Measurements from ENCODE around the gene PTPRM.

DNA sequence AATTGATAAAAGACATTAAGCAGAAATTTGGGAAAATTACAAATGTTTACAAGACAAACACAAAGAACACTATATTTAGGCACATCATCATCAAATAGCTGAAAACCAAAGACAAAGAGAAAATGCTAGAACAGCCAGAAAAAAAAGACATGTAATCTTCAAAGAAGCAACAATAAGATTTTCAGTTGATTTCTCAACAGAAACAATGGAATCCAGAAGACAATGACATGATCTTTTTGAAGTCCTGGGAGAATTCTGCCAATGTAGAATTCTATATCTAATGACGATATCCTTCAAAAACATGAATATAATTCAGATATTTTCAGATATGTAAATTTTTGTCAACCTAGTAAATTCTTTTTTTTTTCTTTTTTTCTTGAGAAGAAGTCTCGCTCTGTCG, 179.0 kb downstream of the PTPRM start:
- TF ChIP-seq, protein P1, sequence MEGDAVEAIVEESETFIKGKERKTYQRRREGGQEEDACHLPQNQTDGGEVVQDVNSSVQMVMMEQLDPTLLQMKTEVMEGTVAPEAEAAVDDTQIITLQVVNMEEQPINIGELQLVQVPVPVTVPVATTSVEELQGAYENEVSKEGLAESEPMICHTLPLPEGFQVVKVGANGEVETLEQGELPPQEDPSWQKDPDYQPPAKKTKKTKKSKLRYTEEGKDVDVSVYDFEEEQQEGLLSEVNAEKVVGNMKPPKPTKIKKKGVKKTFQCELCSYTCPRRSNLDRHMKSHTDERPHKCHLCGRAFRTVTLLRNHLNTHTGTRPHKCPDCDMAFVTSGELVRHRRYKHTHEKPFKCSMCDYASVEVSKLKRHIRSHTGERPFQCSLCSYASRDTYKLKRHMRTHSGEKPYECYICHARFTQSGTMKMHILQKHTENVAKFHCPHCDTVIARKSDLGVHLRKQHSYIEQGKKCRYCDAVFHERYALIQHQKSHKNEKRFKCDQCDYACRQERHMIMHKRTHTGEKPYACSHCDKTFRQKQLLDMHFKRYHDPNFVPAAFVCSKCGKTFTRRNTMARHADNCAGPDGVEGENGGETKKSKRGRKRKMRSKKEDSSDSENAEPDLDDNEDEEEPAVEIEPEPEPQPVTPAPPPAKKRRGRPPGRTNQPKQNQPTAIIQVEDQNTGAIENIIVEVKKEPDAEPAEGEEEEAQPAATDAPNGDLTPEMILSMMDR (conservative IDR thresholded peaks at IDR 0.05; ENCODE audit: low read length) = no peak
- no peak for TF ChIP-seq EZH2phosphoT487 (IDR thresholded peaks at IDR 0.05; ENCODE audit: borderline replicate concordance)

All from Loucy (cell line).